Measurements from ENCODE around the gene CLSTN2.

CLSTN2 gene

GRCh38 chr3:140196970-140197369 is 262.0 kb downstream of the CLSTN2 start:
- no peak for DNase-seq

- DNase-seq: no peak
These were observed 263.3 kb downstream of the CLSTN2 start for GRCh38 chr3:140198242-140198641.

GRCh38 chr3:140199008-140199407 is 264.0 kb downstream of the CLSTN2 start:
- no peak for DNase-seq

GRCh38 chr3:140199743-140200142 is 264.8 kb downstream of the CLSTN2 start:
- no peak for DNase-seq

GRCh38 chr3:140203510-140203909 is 268.5 kb downstream of the CLSTN2 start:
- DNase-seq: no peak

GRCh38 chr3:140204271-140204984 is 269.4 kb downstream of the CLSTN2 start:
- no peak for DNase-seq

- no peak for DNase-seq
These were observed 270.6 kb downstream of the CLSTN2 start for GRCh38 chr3:140205598-140205997.

- no peak for DNase-seq
These were observed 271.4 kb downstream of the CLSTN2 start for GRCh38 chr3:140206196-140207040.

GRCh38 chr3:140207541-140207940 is 272.6 kb downstream of the CLSTN2 start:
- no peak for DNase-seq

- no peak for DNase-seq
These were observed 281.3 kb downstream of the CLSTN2 start for GRCh38 chr3:140216249-140216648.

- no peak for DNase-seq
These were observed 284.3 kb downstream of the CLSTN2 start for GRCh38 chr3:140219291-140219690.

- DNase-seq: no peak
These were observed 285.0 kb downstream of the CLSTN2 start for GRCh38 chr3:140219923-140220452.

- no peak for DNase-seq
These were observed 288.2 kb downstream of the CLSTN2 start for GRCh38 chr3:140223197-140223596.

GRCh38 chr3:140223631-140224030 is 288.6 kb downstream of the CLSTN2 start:
- DNase-seq: no peak

- no peak for DNase-seq
These were observed 289.3 kb downstream of the CLSTN2 start for GRCh38 chr3:140224307-140224706.

GRCh38 chr3:140225996-140226395 is 291.0 kb downstream of the CLSTN2 start:
- no peak for DNase-seq

- no peak for DNase-seq
These were observed 298.7 kb downstream of the CLSTN2 start for GRCh38 chr3:140233702-140234101.

- DNase-seq: no peak
These were observed 299.3 kb downstream of the CLSTN2 start for GRCh38 chr3:140234256-140234655.

- DNase-seq: no peak
These were observed 302.0 kb downstream of the CLSTN2 start for GRCh38 chr3:140236836-140237501.

GRCh38 chr3:140238646-140239314 is 303.8 kb downstream of the CLSTN2 start:
- no peak for DNase-seq

- DNase-seq: no peak
These were observed 307.9 kb downstream of the CLSTN2 start for GRCh38 chr3:140242818-140243276.

- DNase-seq: no peak
These were observed 308.6 kb downstream of the CLSTN2 start for GRCh38 chr3:140243575-140243974.

GRCh38 chr3:140244893-140245292 is 309.9 kb downstream of the CLSTN2 start:
- no peak for DNase-seq

Data from activated naive CD4-positive, alpha-beta T cell (primary cell).